Stimulated activated CD4-positive, alpha-beta T cell treated with anti-CD3 and anti-CD28 coated beads, Interleukin-12 subunit alpha, Interleukin-12 subunit beta, amount 100 ng/mL, for 48 hours (primary cell): ENCODE measurements around the gene DDX1.

Experiments used
- DNase-seq, 3 donors: peaks; one replicate each; pipeline ENCODE4 v3.0.0-alpha.2; 2020; ENCODE audit warnings: low read depth in 2 of 3, low spot score in 1 of 3

DDX1 gene

GRCh38 chr2:15628899-15629855 is 37.5 kb downstream of the DDX1 start:
- no peak for DNase-seq

GRCh38 chr2:15630121-15630977 is 38.7 kb downstream of the DDX1 start:
- DNase-seq: no peak

GRCh38 chr2:15630978-15631719 is 39.5 kb downstream of the DDX1 start:
- no peak for DNase-seq

GRCh38 chr2:15631883-15632282 is 40.2 kb downstream of the DDX1 start:
- no peak for DNase-seq

- DNase-seq: no peak
Measured at GRCh38 chr2:15633043-15633970, 41.6 kb downstream of the DDX1 start.

- DNase-seq: no peak
Measured at GRCh38 chr2:15633971-15634346, 42.3 kb downstream of the DDX1 start.

- DNase-seq: no peak
Measured at GRCh38 chr2:15634846-15635490, 43.3 kb downstream of the DDX1 start.

GRCh38 chr2:15636972-15637785 is 45.5 kb downstream of the DDX1 start:
- DNase-seq: peak; percentile 22 to 46 (median 42)

GRCh38 chr2:15638720-15639119 is 47.1 kb downstream of the DDX1 start:
- DNase-seq: no peak

GRCh38 chr2:15639323-15640251 is 47.9 kb downstream of the DDX1 start:
- no peak for DNase-seq

GRCh38 chr2:15640261-15640711 is 48.6 kb downstream of the DDX1 start:
- no peak for DNase-seq

GRCh38 chr2:15640784-15641183 is 49.1 kb downstream of the DDX1 start:
- no peak for DNase-seq

- DNase-seq: no peak
Measured at GRCh38 chr2:15641530-15641982, 49.9 kb downstream of the DDX1 start.

- no peak for DNase-seq
Measured at GRCh38 chr2:15642011-15642814, 50.5 kb downstream of the DDX1 start.

GRCh38 chr2:15642815-15643500 is 51.3 kb downstream of the DDX1 start:
- no peak for DNase-seq
